ENCODE results near the gene MGAT4C. TPM values are rescaled to one million over a fixed set of nuclear protein-coding genes. Genes with fewer than 3 reads are reported as not detected.

MGAT4C gene
- total RNA-seq, 2 donors from 2014 or later = 0.05 to 0.24 TPM

DNA sequence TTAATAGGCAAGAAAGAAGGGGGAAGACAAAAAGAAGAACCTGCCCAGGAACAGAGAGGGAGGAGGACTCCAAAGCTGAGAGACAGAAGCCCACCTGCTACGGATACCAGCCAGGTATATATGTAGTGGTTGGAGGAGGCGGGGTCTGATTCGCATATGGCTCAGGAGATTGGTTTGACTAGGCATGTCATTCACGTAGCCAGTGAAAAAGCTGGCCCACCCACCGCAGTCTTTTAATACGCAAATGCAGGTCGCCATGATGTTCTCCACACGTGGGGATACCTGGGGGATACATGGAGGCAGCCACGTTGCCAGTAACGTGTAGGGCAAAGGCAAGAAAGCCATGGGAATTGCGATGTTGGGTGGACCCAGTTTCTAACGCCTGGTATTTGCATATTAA, 308.9 kb downstream of the MGAT4C start:
- TF ChIP-seq, protein P1, sequence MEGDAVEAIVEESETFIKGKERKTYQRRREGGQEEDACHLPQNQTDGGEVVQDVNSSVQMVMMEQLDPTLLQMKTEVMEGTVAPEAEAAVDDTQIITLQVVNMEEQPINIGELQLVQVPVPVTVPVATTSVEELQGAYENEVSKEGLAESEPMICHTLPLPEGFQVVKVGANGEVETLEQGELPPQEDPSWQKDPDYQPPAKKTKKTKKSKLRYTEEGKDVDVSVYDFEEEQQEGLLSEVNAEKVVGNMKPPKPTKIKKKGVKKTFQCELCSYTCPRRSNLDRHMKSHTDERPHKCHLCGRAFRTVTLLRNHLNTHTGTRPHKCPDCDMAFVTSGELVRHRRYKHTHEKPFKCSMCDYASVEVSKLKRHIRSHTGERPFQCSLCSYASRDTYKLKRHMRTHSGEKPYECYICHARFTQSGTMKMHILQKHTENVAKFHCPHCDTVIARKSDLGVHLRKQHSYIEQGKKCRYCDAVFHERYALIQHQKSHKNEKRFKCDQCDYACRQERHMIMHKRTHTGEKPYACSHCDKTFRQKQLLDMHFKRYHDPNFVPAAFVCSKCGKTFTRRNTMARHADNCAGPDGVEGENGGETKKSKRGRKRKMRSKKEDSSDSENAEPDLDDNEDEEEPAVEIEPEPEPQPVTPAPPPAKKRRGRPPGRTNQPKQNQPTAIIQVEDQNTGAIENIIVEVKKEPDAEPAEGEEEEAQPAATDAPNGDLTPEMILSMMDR (IDR thresholded peaks at IDR 0.05) = no peak
- intact Hi-C loops (cut with DNase I) = no loop called here

DNA sequence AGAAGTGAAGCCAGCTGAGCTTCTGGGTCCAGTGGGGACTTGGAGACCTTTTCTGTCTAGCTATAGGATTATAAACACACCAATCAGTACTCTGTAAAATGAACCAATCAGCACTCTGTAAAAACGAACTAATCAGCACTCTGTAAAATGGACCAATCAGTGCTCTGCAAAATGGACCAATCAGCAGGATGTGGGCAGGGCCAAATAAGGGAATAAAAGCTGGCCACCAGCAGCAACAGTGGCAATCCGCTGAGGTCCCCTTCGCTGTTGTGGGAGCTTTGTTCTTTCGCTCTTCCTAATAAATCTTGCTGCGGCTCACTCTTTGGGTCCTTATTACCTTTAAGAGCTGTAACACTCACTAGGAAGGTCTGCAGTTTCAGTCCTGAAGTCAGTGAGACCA, 309.8 kb downstream of the MGAT4C start:
- H3K9ac ChIP-seq (ENCODE audit: low read depth in 2 of 2, low read length in 2 of 2) = no peak overlapping the region
- H3K27ac ChIP-seq = no peak overlapping the region
- H3K27me3 ChIP-seq = no peaks in the 10 kb centered on the region
- TF ChIP-seq, protein P1 (IDR thresholded peaks at IDR 0.05) = no peak
- no peaks in the 10 kb centered on the region for H3K9me3 ChIP-seq
- intact Hi-C loops (cut with DNase I) = no loop called here
- H3K4me1 ChIP-seq = no peaks in the 10 kb centered on the region
- no peaks in the 10 kb centered on the region for H3K36me3 ChIP-seq
- DNase-seq = no peak
- H3K4me3 ChIP-seq = no peak overlapping the region

More for the DNA sequence above, 308.9 kb downstream of the MGAT4C start:
- no peaks in the 10 kb centered on the region for H3K4me1 ChIP-seq
- no peak for DNase-seq
- H3K9me3 ChIP-seq = no peaks in the 10 kb centered on the region
- no peak overlapping the region for H3K4me3 ChIP-seq
- no peak overlapping the region for H3K27ac ChIP-seq
- no peak overlapping the region for H3K9ac ChIP-seq (ENCODE audit: low read depth in 2 of 2, low read length in 2 of 2)
- no peaks in the 10 kb centered on the region for H3K27me3 ChIP-seq
- no peaks in the 10 kb centered on the region for H3K36me3 ChIP-seq

DNA sequence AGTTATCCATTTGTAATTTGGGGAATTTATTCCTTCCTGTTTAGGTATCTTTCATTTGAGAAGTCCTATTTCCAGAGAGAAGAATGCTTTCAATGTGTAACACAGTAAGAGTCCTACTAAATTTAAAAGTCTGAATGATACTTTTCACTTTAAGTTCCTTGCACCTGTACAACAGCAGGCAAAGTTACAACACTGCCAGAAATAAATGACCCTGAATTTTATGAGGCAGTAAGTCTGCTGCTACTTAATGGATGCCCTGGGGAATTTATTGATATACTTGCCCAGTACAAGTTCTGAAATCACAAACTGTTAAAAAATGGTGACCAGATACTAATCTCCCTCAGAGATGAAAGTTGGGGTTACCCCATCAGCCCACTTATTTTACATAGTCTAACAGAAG, 329.0 kb downstream of the MGAT4C start:
- Histone ChIP-seq H3K4me1 (no peaks in the 10 kb centered on the region), H3K27ac (no peak overlapping the region), H3K27me3 (no peaks in the 10 kb centered on the region), H3K36me3 (no peaks in the 10 kb centered on the region), H3K9me3 (no peaks in the 10 kb centered on the region), H3K9ac (ENCODE audit: low read depth in 2 of 2, low read length in 2 of 2) (no peak overlapping the region), H3K4me3 (no peak overlapping the region)
- intact Hi-C loops (cut with DNase I) = no loop called here
- TF ChIP-seq, protein P1 (IDR thresholded peaks at IDR 0.05) = no peak
- no peak for DNase-seq

DNA sequence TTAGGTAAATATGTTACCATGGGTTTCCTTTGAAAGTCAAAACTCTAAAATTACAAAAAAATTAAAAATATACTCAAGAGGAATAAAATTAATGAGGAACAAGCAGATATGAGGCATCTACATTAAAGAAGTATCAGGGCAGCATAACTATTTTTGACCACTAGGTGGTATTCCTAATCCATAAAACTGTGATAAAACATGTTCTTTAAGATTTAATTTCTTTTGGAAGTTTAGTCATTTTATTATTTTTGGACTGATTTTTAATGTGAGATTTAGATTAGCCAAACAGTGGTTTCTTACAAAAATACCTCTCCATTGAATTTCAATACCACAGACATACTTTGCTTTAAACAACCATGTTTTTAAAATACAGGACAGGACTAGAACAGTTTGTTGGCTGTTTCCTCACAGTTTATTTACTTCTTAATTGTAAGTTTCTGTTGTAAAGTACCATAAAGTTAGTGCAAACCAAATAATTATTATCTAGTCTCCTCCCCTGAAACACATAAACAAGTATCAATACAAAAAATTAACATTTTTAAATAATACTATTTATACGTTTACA, 332.3 kb downstream of the MGAT4C start:
- H3K27me3 ChIP-seq = no peaks in the 10 kb centered on the region
- H3K36me3 ChIP-seq = no peaks in the 10 kb centered on the region
- H3K4me1 ChIP-seq = no peaks in the 10 kb centered on the region
- intact Hi-C loops (cut with DNase I) = no loop called here
- H3K9me3 ChIP-seq = no peaks in the 10 kb centered on the region
- no peak overlapping the region for H3K4me3 ChIP-seq
- no peak for DNase-seq
- TF ChIP-seq, protein P1 (IDR thresholded peaks at IDR 0.05) = peak; percentile 56
- no peak overlapping the region for H3K27ac ChIP-seq
- H3K9ac ChIP-seq (ENCODE audit: low read depth in 2 of 2, low read length in 2 of 2) = no peak overlapping the region

DNA sequence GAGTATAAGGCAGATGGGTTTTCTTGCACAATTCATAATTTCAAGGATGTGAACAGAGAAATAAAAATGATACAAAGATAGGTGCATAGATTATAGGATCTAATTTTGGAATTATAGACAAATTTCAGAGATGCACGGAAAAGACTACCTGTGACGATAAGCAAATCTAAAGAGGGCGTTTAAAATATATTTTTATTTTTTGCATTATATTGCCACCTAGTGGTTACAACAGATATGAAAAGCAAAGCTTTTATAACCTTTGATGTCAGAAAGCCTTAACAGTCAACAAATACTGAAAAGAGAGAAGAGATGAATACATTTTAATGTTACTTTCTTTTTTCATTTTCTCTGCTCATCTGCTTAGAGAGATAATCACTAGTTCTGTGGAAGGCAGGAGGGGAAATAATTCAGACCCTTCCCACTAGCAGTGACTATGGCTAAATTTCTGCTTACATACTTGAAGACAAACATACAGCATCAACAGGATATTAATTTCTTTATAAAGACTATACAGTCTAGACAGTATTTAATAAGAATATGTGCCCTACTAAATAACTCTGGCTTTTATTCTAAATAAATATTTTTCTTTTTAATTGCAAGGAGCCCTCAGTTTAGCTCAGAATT, 335.8 kb downstream of the MGAT4C start:
- no peak overlapping the region for H3K4me3 ChIP-seq
- no peaks in the 10 kb centered on the region for H3K9me3 ChIP-seq
- no peak for DNase-seq
- no peaks in the 10 kb centered on the region for H3K4me1 ChIP-seq
- TF ChIP-seq, protein P1 (IDR thresholded peaks at IDR 0.05) = peak; percentile 58
- H3K27me3 ChIP-seq = no peaks in the 10 kb centered on the region
- intact Hi-C loops (cut with DNase I) = no loop called here
- no peak overlapping the region for H3K9ac ChIP-seq (ENCODE audit: low read depth in 2 of 2, low read length in 2 of 2)
- no peak overlapping the region for H3K27ac ChIP-seq
- no peaks in the 10 kb centered on the region for H3K36me3 ChIP-seq
